DOHH2 (cell line): Measurements from ENCODE around the gene CCDC152.

ENCODE experiments used
- H3F3A ChIP-seq: fragments of 200-600 bp; sonication (generic), shearing (Covaris generic); 2 replicates; pipeline ENCODE4 v1.6.0; 2016; ENCODE audit warnings: antibody characterized with exemption, mild to moderate bottlenecking; ENCODE audit not compliant: control insufficient read depth, insufficient read depth
- H3K27ac ChIP-seq: fragments of 200-600 bp; sonication (generic); 2 replicates; pipeline ENCODE4 v1.5.1; 2014; ENCODE audit warnings: low read depth, mild to moderate bottlenecking, low read length, moderate library complexity
- H3K27me3 ChIP-seq: fragments of 200-600 bp; sonication (generic); 2 replicates; pipeline ENCODE4 v1.6.1; 2014; ENCODE audit warnings: mild to moderate bottlenecking, low read length, mixed read lengths; ENCODE audit not compliant: control insufficient read depth
- H3K36me3 ChIP-seq: fragments of 200-600 bp; sonication (generic); 2 replicates; pipeline ENCODE4 v1.6.1; 2014; ENCODE audit warnings: mild to moderate bottlenecking, low read length, moderate library complexity, mixed read lengths; ENCODE audit not compliant: control insufficient read depth
- H3K4me1 ChIP-seq: fragments of 200-600 bp; sonication (generic); 2 replicates; pipeline ENCODE4 v1.6.1; 2014; ENCODE audit warnings: mild to moderate bottlenecking, low read length, mixed read lengths; ENCODE audit not compliant: control insufficient read depth
- H3K4me2 ChIP-seq: fragments of 200-600 bp; sonication (generic); 2 replicates; pipeline ENCODE4 v1.6.0; 2014; ENCODE audit warnings: mild to moderate bottlenecking, low read length, moderate library complexity
- H3K4me3 ChIP-seq: fragments of 200-600 bp; sonication (generic); 2 replicates; pipeline ENCODE4 v1.5.1; 2014; ENCODE audit warnings: mild to moderate bottlenecking, low read length, mixed read lengths
- H3K79me2 ChIP-seq: fragments of 200-600 bp; sonication (generic); 2 replicates; pipeline ENCODE4 v1.6.1; 2014; ENCODE audit warnings: mild to moderate bottlenecking, low read length, mixed read lengths; ENCODE audit not compliant: control insufficient read depth
- H3K9me2 ChIP-seq: fragments of 200-600 bp; sonication (generic); replicated peaks from 2 replicates; pipeline ENCODE4 v1.6.1; 2014; ENCODE audit warnings: mild to moderate bottlenecking, low read length, mixed read lengths; ENCODE audit not compliant: control insufficient read depth
- H3K9me3 ChIP-seq: fragments of 200-600 bp; sonication (generic); 2 replicates; pipeline ENCODE4 v1.6.1; 2014; ENCODE audit warnings: antibody characterized with exemption, low read length, mixed read lengths; ENCODE audit not compliant: control insufficient read depth, insufficient read depth
- H4K20me1 ChIP-seq: fragments of 200-600 bp; sonication (generic); 2 replicates; pipeline ENCODE4 v1.6.0; 2014; ENCODE audit warnings: low read depth, mild to moderate bottlenecking, antibody characterized with exemption, low read length, moderate library complexity; ENCODE audit not compliant: control insufficient read depth, insufficient read depth
- EZH2phosphoT487 ChIP-seq: fragments of 200-600 bp; sonication (generic); IDR thresholded peaks from 2 replicates; pipeline ENCODE4 v1.6.1; 2017; ENCODE audit warnings: borderline replicate concordance, mild to moderate bottlenecking, antibody characterized with exemption, low read length, moderate library complexity, mixed read lengths
- TF ChIP-seq, protein P1 (sequence below): fragments of 200-600 bp; sonication (generic); IDR thresholded peaks from one replicate; pipeline ENCODE4 v1.5.1; 2014; ENCODE audit warnings: antibody characterized with exemption, mild to moderate bottlenecking, low read depth, low read length; ENCODE audit not compliant: poor library complexity, severe bottlenecking

CCDC152 gene

DNA sequence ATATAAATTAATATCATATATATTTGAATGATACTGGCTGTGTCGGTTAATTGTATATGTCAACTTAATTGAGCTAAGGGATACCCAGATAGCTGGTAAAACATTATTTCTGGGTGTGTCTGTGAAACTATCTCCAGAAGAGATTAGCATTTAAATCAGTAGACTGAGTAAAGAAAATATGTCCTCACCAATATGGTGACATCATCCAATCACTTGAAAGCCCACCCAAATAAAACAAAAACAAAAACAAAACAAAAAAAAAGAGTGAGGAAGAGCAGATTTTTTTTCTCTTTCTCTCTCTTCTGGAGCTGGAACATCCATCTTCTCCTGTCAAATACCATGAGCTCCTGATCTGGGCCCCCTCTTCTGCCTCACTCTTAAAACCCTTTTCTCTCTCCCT, 15.7 kb upstream of the CCDC152 start:
- TF ChIP-seq, protein P1, sequence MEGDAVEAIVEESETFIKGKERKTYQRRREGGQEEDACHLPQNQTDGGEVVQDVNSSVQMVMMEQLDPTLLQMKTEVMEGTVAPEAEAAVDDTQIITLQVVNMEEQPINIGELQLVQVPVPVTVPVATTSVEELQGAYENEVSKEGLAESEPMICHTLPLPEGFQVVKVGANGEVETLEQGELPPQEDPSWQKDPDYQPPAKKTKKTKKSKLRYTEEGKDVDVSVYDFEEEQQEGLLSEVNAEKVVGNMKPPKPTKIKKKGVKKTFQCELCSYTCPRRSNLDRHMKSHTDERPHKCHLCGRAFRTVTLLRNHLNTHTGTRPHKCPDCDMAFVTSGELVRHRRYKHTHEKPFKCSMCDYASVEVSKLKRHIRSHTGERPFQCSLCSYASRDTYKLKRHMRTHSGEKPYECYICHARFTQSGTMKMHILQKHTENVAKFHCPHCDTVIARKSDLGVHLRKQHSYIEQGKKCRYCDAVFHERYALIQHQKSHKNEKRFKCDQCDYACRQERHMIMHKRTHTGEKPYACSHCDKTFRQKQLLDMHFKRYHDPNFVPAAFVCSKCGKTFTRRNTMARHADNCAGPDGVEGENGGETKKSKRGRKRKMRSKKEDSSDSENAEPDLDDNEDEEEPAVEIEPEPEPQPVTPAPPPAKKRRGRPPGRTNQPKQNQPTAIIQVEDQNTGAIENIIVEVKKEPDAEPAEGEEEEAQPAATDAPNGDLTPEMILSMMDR = no peak
- no peak for TF ChIP-seq EZH2phosphoT487
- Histone ChIP-seq H3K36me3 (no peaks in the 10 kb centered on the region), H3K4me1 (no peaks in the 10 kb centered on the region), H3F3A (no peaks in the 10 kb centered on the region), H3K9me3 (no peaks in the 10 kb centered on the region), H4K20me1 (no peaks in the 10 kb centered on the region), H3K4me3 (no peak overlapping the region), H3K27ac (no peak overlapping the region), H3K79me2 (no peaks in the 10 kb centered on the region), H3K4me2 (no peak overlapping the region), H3K27me3 (no peaks in the 10 kb centered on the region), H3K9me2 (no peaks in the 10 kb centered on the region)

DNA sequence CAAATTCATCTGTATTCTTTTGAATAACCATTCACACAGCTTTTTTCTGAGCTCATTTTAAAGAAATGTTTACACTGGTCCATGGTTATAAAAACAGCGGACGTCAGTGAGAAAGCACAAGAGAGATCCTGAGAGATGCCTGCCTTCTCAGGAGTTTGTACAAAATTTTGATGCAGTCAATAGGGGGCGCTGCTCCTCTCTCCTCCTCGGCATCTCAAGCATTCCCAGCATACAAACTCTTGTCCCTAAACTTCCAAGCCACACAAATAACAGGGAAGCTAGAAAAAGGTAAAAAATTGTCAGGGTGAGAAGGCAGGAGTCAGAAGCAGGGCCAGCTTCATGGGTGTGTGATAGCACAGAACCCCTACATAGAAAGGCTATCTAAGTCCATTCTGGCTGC, 11.2 kb upstream of the CCDC152 start:
- Histone ChIP-seq H3K27me3 (peaks cover 2% of the 10 kb centered on the region; the same call in 1 of the 2 replicates), H3K27ac (no peak overlapping the region), H4K20me1 (no peaks in the 10 kb centered on the region), H3K9me2 (no peaks in the 10 kb centered on the region), H3F3A (no peaks in the 10 kb centered on the region), H3K4me1 (no peaks in the 10 kb centered on the region), H3K36me3 (no peaks in the 10 kb centered on the region), H3K4me2 (no peak overlapping the region), H3K79me2 (no peaks in the 10 kb centered on the region), H3K9me3 (no peaks in the 10 kb centered on the region), H3K4me3 (no peak overlapping the region)
- TF ChIP-seq EZH2phosphoT487 = no peak
- TF ChIP-seq, protein P1 = peak; percentile 65

- no peaks in the 10 kb centered on the region for H3F3A ChIP-seq
- H3K27ac ChIP-seq = no peak overlapping the region
- peaks cover 2% of the 10 kb centered on the region; the same call in 1 of the 2 replicates for H3K27me3 ChIP-seq
- H3K4me3 ChIP-seq = no peak overlapping the region
- H3K9me2 ChIP-seq = no peaks in the 10 kb centered on the region
- no peaks in the 10 kb centered on the region for H3K4me1 ChIP-seq
- no peak overlapping the region for H3K4me2 ChIP-seq
- H3K36me3 ChIP-seq = no peaks in the 10 kb centered on the region
- TF ChIP-seq, protein P1 = no peak
- TF ChIP-seq EZH2phosphoT487 = no peak
- no peaks in the 10 kb centered on the region for H3K79me2 ChIP-seq
- no peaks in the 10 kb centered on the region for H3K9me3 ChIP-seq
- no peaks in the 10 kb centered on the region for H4K20me1 ChIP-seq
Observed at GRCh38 chr5:42745856-42746255, 10.8 kb upstream of the CCDC152 start.

DNA sequence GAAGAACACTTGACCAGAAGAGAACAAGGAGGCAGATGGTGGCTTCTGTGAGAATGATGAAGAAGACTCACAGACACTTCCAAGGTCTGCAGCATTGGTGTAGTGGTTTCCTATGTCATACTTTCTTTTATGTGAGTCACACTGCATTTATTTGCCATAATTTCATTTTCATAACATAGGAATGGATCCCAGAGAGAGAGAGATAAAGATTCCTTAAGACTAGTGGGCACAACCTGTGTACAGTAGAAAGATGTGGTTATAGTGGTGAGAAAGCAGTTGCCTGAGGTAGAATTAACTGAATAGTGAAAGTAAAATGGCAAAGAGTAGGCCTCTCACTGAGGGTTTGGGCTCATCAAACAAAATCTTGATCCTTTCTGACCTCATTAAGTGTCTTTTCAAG, 7.6 kb upstream of the CCDC152 start:
- TF ChIP-seq, protein P1 = no peak
- TF ChIP-seq EZH2phosphoT487 = no peak
- H3K4me3 ChIP-seq = no peak overlapping the region
- no peaks in the 10 kb centered on the region for H4K20me1 ChIP-seq
- no peaks in the 10 kb centered on the region for H3K4me1 ChIP-seq
- no peaks in the 10 kb centered on the region for H3K9me2 ChIP-seq
- peaks cover 2% of the 10 kb centered on the region; the same call in 1 of the 2 replicates for H3K27me3 ChIP-seq
- no peak overlapping the region for H3K27ac ChIP-seq
- no peaks in the 10 kb centered on the region for H3F3A ChIP-seq
- H3K36me3 ChIP-seq = no peaks in the 10 kb centered on the region
- H3K4me2 ChIP-seq = no peak overlapping the region
- no peaks in the 10 kb centered on the region for H3K79me2 ChIP-seq
- H3K9me3 ChIP-seq = no peaks in the 10 kb centered on the region
